Brain microvascular endothelial cell (primary cell): ENCODE measurements around the gene CASP2.

Experiments
- DNase-seq: peaks from one replicate; pipeline ENCODE4 v3.0.0-alpha.2; 2020
- H3K27ac ChIP-seq: fragments of 250-450 bp; sonication (Bioruptor Pico); 2 replicates; pipeline ENCODE4 v1.5.1; 2020; ENCODE audit warnings: mild to moderate bottlenecking, moderate library complexity
- H3K27me3 ChIP-seq: fragments of 250-450 bp; sonication (Bioruptor Pico); replicated peaks from 2 replicates; pipeline ENCODE4 v1.5.1; 2020; ENCODE audit warnings: mild to moderate bottlenecking
- H3K36me3 ChIP-seq: fragments of 250-450 bp; sonication (Bioruptor Pico); replicated peaks from 2 replicates; pipeline ENCODE4 v1.5.1; 2020; ENCODE audit warnings: mild to moderate bottlenecking
- H3K4me3 ChIP-seq: 2 replicates; pipeline ENCODE4 v1.5.1; 2011; ENCODE audit warnings: low read depth, mild to moderate bottlenecking, control low read depth, low read length, moderate library complexity
- CTCF ChIP-seq: IDR thresholded peaks from 2 replicates; pipeline ENCODE4 v1.5.1; 2011; ENCODE audit warnings: low read depth, mild to moderate bottlenecking, moderate library complexity, low read length, control low read depth, inconsistent platforms; ENCODE audit errors: missing control alignments
- in situ Hi-C: cut with HindIII; loops from 2 replicates; pipeline ENCODE4 v1.10.0; 2017; ENCODE audit warnings: low sequenced_read_pairs, low pct_ligation_motif_present

The CASP2 gene

GRCh38 chr7:143321734-143322133 is 33.6 kb downstream of the CASP2 start:
- Histone ChIP-seq H3K4me3 (no peak overlapping the region), H3K27ac (no peak overlapping the region), H3K36me3 (no peaks in the 10 kb centered on the region), H3K27me3 (no peaks in the 10 kb centered on the region)
- in situ Hi-C loops, result no loop called here
- DNase-seq, result no peak
- peak; percentile 33 for TF ChIP-seq CTCF

GRCh38 chr7:143322760-143323633 is 34.8 kb downstream of the CASP2 start:
- no peak for TF ChIP-seq CTCF
- no peak overlapping the region for H3K4me3 ChIP-seq
- H3K27me3 ChIP-seq, result no peaks in the 10 kb centered on the region
- in situ Hi-C loops, result no loop called here
- H3K36me3 ChIP-seq, result no peaks in the 10 kb centered on the region
- no peak overlapping the region for H3K27ac ChIP-seq
- no peak for DNase-seq

- Histone ChIP-seq H3K4me3 (no peak overlapping the region), H3K27ac (no peak overlapping the region), H3K36me3 (no peaks in the 10 kb centered on the region), H3K27me3 (no peaks in the 10 kb centered on the region)
- in situ Hi-C loops, result no loop called here
- TF ChIP-seq CTCF, result peak; percentile 38
- DNase-seq, result no peak
Measured at GRCh38 chr7:143323653-143324052, 35.5 kb downstream of the CASP2 start.

GRCh38 chr7:143325240-143325639 is 37.1 kb downstream of the CASP2 start:
- DNase-seq, result no peak
- in situ Hi-C loops, result no loop called here
- no peak overlapping the region for H3K27ac ChIP-seq
- H3K4me3 ChIP-seq, result no peak overlapping the region
- H3K27me3 ChIP-seq, result no peaks in the 10 kb centered on the region
- TF ChIP-seq CTCF, result no peak
- H3K36me3 ChIP-seq, result no peaks in the 10 kb centered on the region

- in situ Hi-C loops, result no loop called here
- no peak for TF ChIP-seq CTCF
- Histone ChIP-seq H3K27me3 (no peaks in the 10 kb centered on the region), H3K27ac (no peak overlapping the region), H3K36me3 (no peaks in the 10 kb centered on the region), H3K4me3 (no peak overlapping the region)
- no peak for DNase-seq
Measured at GRCh38 chr7:143327903-143328302, 39.8 kb downstream of the CASP2 start.
